Measurements from ENCODE around the gene RBKS. TPM values are rescaled to one million over a fixed set of nuclear protein-coding genes. Genes with fewer than 3 reads are reported as not detected.
A peak's percentile ranks its signal among the peaks of the same experiment; 100 is the strongest.

Gene RBKS
- total and polyA plus RNA-seq, 12 donors, result 0.88 to 9.1 (median 5.0) TPM

GRCh38 chr2:27808984-27809383 lies 81.2 kb downstream of the RBKS start:
- intact Hi-C loops (cut with DNase I), result loop anchor here in 1 of 10 donors (10.0 kb wide), 1 partner anchor 76 kb away; no protein-coding TSS in a partner anchor
- Histone ChIP-seq H3K27ac (peak overlapping the region in 2 of 10 donors; percentile 10 to 39), H3K9me3 (no peaks in the 10 kb centered on the region), H3K27me3 (no peaks in the 10 kb centered on the region), H3K4me1 (peaks cover 0 to 35% (median 0%) of the 10 kb centered on the region in 9 donors), H3K36me3 (no peaks in the 10 kb centered on the region), H3K4me3 (no peak overlapping the region)
- DNase-seq, result no peak
- peak in 4 of 8 donors; percentile 28 to 84 (median 56) for ATAC-seq
- 87 to 95% methylated on average over 3 of the region's 3 CpGs for WGBS, 2 donors
- no peak for TF ChIP-seq CTCF (IDR thresholded peaks at IDR 0.05)

- H3K4me3 ChIP-seq, result no peak overlapping the region
- TF ChIP-seq CTCF (IDR thresholded peaks at IDR 0.05), result no peak
- H3K27me3 ChIP-seq, result no peaks in the 10 kb centered on the region
- 92 to 94% methylated on average over 2 of the region's 2 CpGs for WGBS, 2 donors
- DNase-seq (no peak), ATAC-seq (no peak)
- H3K4me1 ChIP-seq, result peaks cover 0 to 40% (median 0%) of the 10 kb centered on the region in 9 donors
- peak overlapping the region in 1 of 10 donors; percentile 10 for H3K27ac ChIP-seq
- no peaks in the 10 kb centered on the region for H3K9me3 ChIP-seq
- intact Hi-C loops (cut with DNase I), result loop anchor here in 1 of 10 donors (10.0 kb wide), 1 partner anchor 76 kb away; no protein-coding TSS in a partner anchor
- no peaks in the 10 kb centered on the region for H3K36me3 ChIP-seq
These were observed 81.8 kb downstream of the RBKS start for GRCh38 chr2:27808418-27808817.

GRCh38 chr2:27807476-27807875 lies 82.7 kb downstream of the RBKS start:
- Histone ChIP-seq H3K27me3 (no peaks in the 10 kb centered on the region), H3K4me3 (no peak overlapping the region), H3K9me3 (no peaks in the 10 kb centered on the region), H3K4me1 (peaks cover 0 to 45% (median 0%) of the 10 kb centered on the region in 9 donors), H3K27ac (no peak overlapping the region), H3K36me3 (no peaks in the 10 kb centered on the region)
- peak in 7 of 9 donors; percentile 45 to 63 (median 57) for TF ChIP-seq CTCF (IDR thresholded peaks at IDR 0.05)
- DNase-seq (no peak), ATAC-seq (peak in 4 of 8 donors; percentile 40 to 59 (median 51))
- intact Hi-C loops (cut with DNase I), result loop anchor here in 1 of 10 donors (10.0 kb wide), 1 partner anchor 77 kb away; no protein-coding TSS in a partner anchor
- 75% methylated on average over 4 of the region's 4 CpGs for WGBS, 2 donors

GRCh38 chr2:27806311-27807059 lies 83.7 kb downstream of the RBKS start:
- no peaks in the 10 kb centered on the region for H3K9me3 ChIP-seq
- H3K27ac ChIP-seq, result no peak overlapping the region
- ATAC-seq (no peak), DNase-seq (no peak)
- no peak for TF ChIP-seq CTCF (IDR thresholded peaks at IDR 0.05)
- no peak overlapping the region for H3K4me3 ChIP-seq
- peaks cover 0 to 48% (median 0%) of the 10 kb centered on the region in 9 donors for H3K4me1 ChIP-seq
- intact Hi-C loops (cut with DNase I), result loop anchor here in 1 of 10 donors (10.0 kb wide), 1 partner anchor 78 kb away; no protein-coding TSS in a partner anchor
- no peaks in the 10 kb centered on the region for H3K36me3 ChIP-seq
- 96% methylated on average over 5 of the region's 5 CpGs for WGBS, 2 donors
- H3K27me3 ChIP-seq, result no peaks in the 10 kb centered on the region

Measured in heart right ventricle (tissue), 16 donors.